GM10248 (cell line): ENCODE measurements around the gene SCG2.

Source experiments
- CTCF ChIA-PET: fragments of 300-600 bp; sonication (Branson Sonifier 250); formaldehyde crosslinking; extraction: SDS; loops from one replicate; lab custom pipeline; 2021; ENCODE audit warnings: antibody characterized with exemption; lab: Yijun Ruan, JAX
- POLR2A ChIA-PET: fragments of 350-650 bp; sonication (Branson Sonifier 250); formaldehyde crosslinking; extraction: SDS; loops from one replicate; lab custom pipeline; 2020; ENCODE audit warnings: antibody characterized with exemption; lab: Yijun Ruan, JAX
- DNase-seq: peaks from one replicate; pipeline ENCODE4 v3.0.0; 2012; ENCODE audit errors: extremely low spot score
- TF ChIP-seq, protein P1 (sequence below): IDR thresholded peaks from 2 replicates; pipeline ENCODE4 v1.5.1; 2012; ENCODE audit warnings: mild to moderate bottlenecking, low read depth; ENCODE audit errors: extremely low read depth, missing control alignments, control extremely low read depth

Gene SCG2

GRCh38 chr2:223643309-223643708, 41.1 kb upstream of the SCG2 start:
- DNase-seq, result no peak
- ChIA-PET POLR2A (no interaction called here), CTCF (interaction anchor here (1.1 to 1.4 kb wide), 2 partner anchors 15 to 40 kb away, joined by 3 to 4 read pairs; no protein-coding TSS in a partner anchor)
- TF ChIP-seq, protein P1, sequence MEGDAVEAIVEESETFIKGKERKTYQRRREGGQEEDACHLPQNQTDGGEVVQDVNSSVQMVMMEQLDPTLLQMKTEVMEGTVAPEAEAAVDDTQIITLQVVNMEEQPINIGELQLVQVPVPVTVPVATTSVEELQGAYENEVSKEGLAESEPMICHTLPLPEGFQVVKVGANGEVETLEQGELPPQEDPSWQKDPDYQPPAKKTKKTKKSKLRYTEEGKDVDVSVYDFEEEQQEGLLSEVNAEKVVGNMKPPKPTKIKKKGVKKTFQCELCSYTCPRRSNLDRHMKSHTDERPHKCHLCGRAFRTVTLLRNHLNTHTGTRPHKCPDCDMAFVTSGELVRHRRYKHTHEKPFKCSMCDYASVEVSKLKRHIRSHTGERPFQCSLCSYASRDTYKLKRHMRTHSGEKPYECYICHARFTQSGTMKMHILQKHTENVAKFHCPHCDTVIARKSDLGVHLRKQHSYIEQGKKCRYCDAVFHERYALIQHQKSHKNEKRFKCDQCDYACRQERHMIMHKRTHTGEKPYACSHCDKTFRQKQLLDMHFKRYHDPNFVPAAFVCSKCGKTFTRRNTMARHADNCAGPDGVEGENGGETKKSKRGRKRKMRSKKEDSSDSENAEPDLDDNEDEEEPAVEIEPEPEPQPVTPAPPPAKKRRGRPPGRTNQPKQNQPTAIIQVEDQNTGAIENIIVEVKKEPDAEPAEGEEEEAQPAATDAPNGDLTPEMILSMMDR, result no peak

DNA sequence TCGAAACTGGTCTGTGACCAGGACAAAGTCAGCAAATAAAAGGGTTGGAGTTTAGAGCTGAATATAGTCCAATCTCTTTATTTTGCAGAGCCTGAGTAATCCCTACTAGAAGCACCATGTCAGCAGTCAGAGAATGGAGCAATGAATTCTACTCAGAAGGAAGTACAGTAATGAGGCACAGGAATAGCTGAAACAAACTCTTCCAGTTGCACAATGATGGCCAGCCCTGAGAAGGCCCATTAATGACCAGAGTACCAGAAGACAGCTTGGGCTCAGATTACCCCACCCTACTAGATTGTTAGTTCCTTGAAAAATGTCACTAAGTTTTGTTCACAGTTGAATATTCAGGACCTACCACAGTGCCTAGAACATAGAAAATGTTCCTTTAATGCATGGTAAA, 40.3 kb upstream of the SCG2 start:
- POLR2A ChIA-PET, result no interaction called here
- CTCF ChIA-PET, result interaction anchor here (1.1 to 1.4 kb wide), 3 partner anchors 13 to 39 kb away, joined by 3 to 4 read pairs (median 4); no protein-coding TSS in a partner anchor
- no peak for DNase-seq
- TF ChIP-seq, protein P1, result no peak

GRCh38 chr2:223641082-223641481, 38.9 kb upstream of the SCG2 start:
- ChIA-PET CTCF (interaction anchor here (0.9 kb wide), 1 partner anchor 12 kb away, joined by 3 read pairs; no protein-coding TSS in a partner anchor), POLR2A (no interaction called here)
- TF ChIP-seq, protein P1, result no peak
- no peak for DNase-seq

- no peak for DNase-seq
- TF ChIP-seq, protein P1, result no peak
- ChIA-PET POLR2A (no interaction called here), CTCF (no interaction called here)
Observed at GRCh38 chr2:223635080-223635479, 32.9 kb upstream of the SCG2 start.

DNA sequence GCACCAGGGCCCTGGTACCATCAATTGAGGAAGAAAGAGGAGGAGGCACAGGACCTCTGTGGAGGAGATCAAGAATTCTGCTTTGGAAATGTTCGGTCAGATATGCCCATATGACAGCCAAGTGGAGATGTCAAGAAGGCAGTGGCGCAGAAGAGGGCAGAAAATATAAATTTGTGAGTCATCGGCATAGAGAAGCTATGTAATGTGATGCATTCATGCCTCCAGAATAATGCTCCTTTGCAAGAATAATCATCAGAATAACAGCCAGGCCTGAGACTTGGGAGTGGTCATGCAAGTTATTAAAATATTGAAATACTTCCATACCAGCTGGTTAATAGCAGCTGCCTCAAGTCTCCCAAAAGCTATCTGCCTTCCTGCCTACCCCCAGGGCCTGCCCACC, 32.1 kb upstream of the SCG2 start:
- TF ChIP-seq, protein P1, result no peak
- ChIA-PET CTCF (no interaction called here), POLR2A (no interaction called here)
- DNase-seq, result no peak

DNA sequence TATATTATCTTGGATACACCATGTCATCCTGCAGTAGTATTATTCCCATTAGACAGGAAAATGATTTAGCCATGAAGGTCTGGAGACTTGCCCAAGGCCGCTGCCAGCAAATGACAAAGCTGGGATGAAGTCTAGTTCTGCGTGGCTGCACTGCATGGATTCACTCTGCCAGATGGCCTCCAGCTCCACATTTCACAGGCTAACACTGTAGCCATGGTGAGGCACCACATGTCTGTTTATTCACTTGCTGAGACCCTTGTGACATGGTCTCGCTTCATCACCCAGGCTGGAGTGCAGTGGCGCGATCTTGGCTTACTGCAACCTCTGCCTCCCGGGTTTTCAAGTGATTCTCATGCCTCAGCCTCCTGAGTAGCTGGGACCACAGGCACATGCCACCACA, 31.5 kb upstream of the SCG2 start:
- TF ChIP-seq, protein P1, result no peak
- DNase-seq, result no peak
- ChIA-PET CTCF (no interaction called here), POLR2A (no interaction called here)
